Ovary (tissue), 9 donors: ENCODE results near the gene MPP4. TPM values are rescaled to one million over a fixed set of nuclear protein-coding genes. Genes with fewer than 3 reads are reported as not detected.
A peak's percentile ranks its signal among the peaks of the same experiment; 100 is the strongest.

Source experiments
- DNase-seq, 5 donors: peaks; one replicate each; pipeline ENCODE4 v3.0.0-alpha.2; 2019 to 2020
- H3K27ac ChIP-seq, 2 donors: fragments of 200-600 bp; one replicate each; pipeline versions ENCODE4 v1.5.1 to v1.8.0; 2019 to 2022
- H3K27me3 ChIP-seq: fragments of 200-600 bp; one replicate; pipeline ENCODE4 v1.8.0; 2022
- H3K36me3 ChIP-seq: fragments of 200-600 bp; sonication (generic); one replicate; pipeline ENCODE4 v1.5.1; 2019
- H3K4me1 ChIP-seq: one replicate; pipeline ENCODE4 v1.8.1; 2013; ENCODE audit warnings: mild to moderate bottlenecking, moderate library complexity; ENCODE audit not compliant: insufficient read depth
- H3K4me3 ChIP-seq: fragments of 200-600 bp; sonication (generic); one replicate; pipeline ENCODE4 v1.5.1; 2017
- H3K9me3 ChIP-seq, 2 donors: fragments of 200-600 bp in 1 of 2; sonication (generic) in 1 of 2; one replicate each; pipeline versions ENCODE4 v1.5.1 to v1.8.1; 2013 to 2019; ENCODE audit warnings: mild to moderate bottlenecking in 1 of 2, moderate library complexity in 1 of 2
- EP300 ChIP-seq: sonication (generic); formaldehyde crosslinking; IDR thresholded peaks from one replicate; pipeline ENCODE4 v1.6.1; 2017; ENCODE audit warnings: antibody characterized with exemption
- POLR2A ChIP-seq: fragments of 450-650 bp; IDR thresholded peaks from one replicate; pipeline ENCODE4 v1.6.1; 2017; ENCODE audit warnings: antibody characterized with exemption, mild to moderate bottlenecking, moderate library complexity
- WGBS, 3 donors: extraction: QIAGEN DNeasy Blood & Tissue Kit in 1 of 3; methylation state at CpG; one replicate each; pipeline versions ENCODE4 v1.1.5 to v1.1.7; 2013 to 2017; 5-methylcytosine and 5-hydroxymethylcytosine counted together
- intact Hi-C, 4 donors: fragments of 100-400 bp; cut with DNase I; formaldehyde crosslinking; loops; one replicate each; pipeline versions ENCODE4 v1.11.0 to v1.15.1; 2022 to 2023
- polyA plus RNA-seq, 2 donors: library from polyadenylated mRNA; stranded (reverse); fragments of 200-250 nt in 1 of 2; fragments of 350-450 nt in 1 of 2; fragmentation: Illumina TruSeq in 1 of 2; extraction: RNeasy Lipid Tissue Mini Kit (QIAGEN cat#74804) in 1 of 2; gene quantifications; one replicate each; pipeline ENCODE4 v1.2.3, GENCODE V29; 2013 to 2014
- total RNA-seq, 7 donors: library from RNA; depleted of rRNA in 2 of 7; stranded (reverse); fragments of >200 nt in 2 of 7; fragmentation: NEBNext Ultra II Directional in 3 of 7; extraction: Animal tissue kit (Norgen Biotek cat#: 25700) in 3 of 7; gene quantifications; one replicate each; pipeline versions ENCODE4 v1.1.0 to v1.2.4, GENCODE V29; 2016 to 2023
- TF ChIP-seq, protein P1 (sequence below), 3 donors: fragments of 450-650 bp in 2 of 3; fragments of 200-600 bp in 1 of 3; IDR thresholded peaks; one replicate each; pipeline versions ENCODE4 v1.5.1 to v1.8.0; 2016 to 2022; ENCODE audit warnings: antibody characterized with exemption in 3 of 3, mild to moderate bottlenecking in 1 of 3
- donor health status: DM: no; HTN: no; CAD: no; lungs with moderate emphysema.
- donor health status: DM: no; HTN: no; CAD: no.
- donor health status: Bipolar disorder and iron deficiency.
- donor health status: DM: yes; HTN: yes; CAD: no.
- donor health status: DM: no; HTN: no; CAD: no.
- donor health status: DM: yes; HTN: yes; CAD: no.

MPP4 gene
- total and polyA plus RNA-seq, 9 donors, result 0.04 to 0.36 (median 0.23) TPM; not detected in 5

DNA sequence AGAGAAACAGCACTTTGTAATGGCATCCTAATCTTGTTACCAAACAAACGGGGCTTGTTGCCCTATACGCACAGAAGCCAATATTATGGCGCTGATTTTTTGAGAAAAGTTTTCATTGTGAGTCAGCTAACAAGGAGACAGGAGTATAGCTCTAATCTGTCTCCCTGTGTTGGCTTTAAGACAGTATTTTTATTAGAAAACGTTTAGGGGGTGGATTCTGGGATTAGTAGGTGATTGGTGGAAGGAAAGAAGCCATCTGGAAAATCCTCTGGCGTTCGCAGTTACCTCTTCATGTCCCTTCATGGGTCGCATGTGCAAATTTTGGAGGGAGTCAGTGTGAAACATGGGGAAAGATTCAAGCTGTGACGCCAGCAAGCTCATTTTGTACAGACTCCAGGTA is 54.4 kb downstream of the MPP4 start:
- H3K9me3 ChIP-seq, result no peaks in the 10 kb centered on the region
- TF ChIP-seq POLR2A, result peak; percentile 31
- TF ChIP-seq, protein P1, sequence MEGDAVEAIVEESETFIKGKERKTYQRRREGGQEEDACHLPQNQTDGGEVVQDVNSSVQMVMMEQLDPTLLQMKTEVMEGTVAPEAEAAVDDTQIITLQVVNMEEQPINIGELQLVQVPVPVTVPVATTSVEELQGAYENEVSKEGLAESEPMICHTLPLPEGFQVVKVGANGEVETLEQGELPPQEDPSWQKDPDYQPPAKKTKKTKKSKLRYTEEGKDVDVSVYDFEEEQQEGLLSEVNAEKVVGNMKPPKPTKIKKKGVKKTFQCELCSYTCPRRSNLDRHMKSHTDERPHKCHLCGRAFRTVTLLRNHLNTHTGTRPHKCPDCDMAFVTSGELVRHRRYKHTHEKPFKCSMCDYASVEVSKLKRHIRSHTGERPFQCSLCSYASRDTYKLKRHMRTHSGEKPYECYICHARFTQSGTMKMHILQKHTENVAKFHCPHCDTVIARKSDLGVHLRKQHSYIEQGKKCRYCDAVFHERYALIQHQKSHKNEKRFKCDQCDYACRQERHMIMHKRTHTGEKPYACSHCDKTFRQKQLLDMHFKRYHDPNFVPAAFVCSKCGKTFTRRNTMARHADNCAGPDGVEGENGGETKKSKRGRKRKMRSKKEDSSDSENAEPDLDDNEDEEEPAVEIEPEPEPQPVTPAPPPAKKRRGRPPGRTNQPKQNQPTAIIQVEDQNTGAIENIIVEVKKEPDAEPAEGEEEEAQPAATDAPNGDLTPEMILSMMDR (IDR thresholded peaks at IDR 0.05), result no peak
- DNase-seq, result peak; percentile 43 to 71 (median 53)
- WGBS, 3 donors, result 4 to 14% (median 10%) methylated on average over 8 of the region's 8 CpGs
- no peaks in the 10 kb centered on the region for H3K36me3 ChIP-seq
- intact Hi-C loops, result no loop called here
- H3K4me3 ChIP-seq, result peak overlapping the region; percentile 56
- peaks cover 2% of the 10 kb centered on the region for H3K4me1 ChIP-seq
- peak overlapping the region; percentile 59 to 99 for H3K27ac ChIP-seq
- H3K27me3 ChIP-seq, result no peaks in the 10 kb centered on the region

DNA sequence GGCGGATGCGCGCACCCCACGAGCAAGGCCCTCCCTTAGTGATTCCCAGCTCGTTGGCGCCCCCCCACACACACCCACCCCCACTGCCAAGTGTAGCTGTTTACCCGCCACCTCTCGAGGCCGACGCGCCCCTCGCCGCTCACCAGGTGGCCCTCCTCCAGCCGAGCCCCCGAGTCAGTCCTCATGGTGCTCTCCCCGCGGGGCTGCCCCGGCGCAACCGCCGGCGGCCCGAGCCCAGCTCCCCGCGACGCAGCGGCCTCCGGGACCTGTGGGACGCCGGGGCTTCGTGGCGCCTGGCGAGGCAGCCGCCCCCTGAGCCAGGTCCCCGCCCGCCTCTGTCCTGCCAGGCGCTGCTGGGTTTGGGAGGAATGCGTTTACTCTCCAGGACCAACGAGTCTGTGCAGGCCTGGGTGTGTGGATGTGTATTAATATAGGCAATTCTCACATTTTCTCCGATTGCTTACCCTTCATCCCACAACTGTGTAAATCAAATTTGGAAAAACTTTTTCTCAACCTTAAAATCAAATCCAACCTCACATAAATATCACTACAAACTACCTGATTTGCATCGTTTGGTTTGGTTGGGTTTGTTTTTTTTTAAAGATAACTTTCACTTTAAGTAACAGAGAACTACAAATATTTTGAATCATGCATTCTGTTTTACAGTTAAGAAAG is 55.1 kb downstream of the MPP4 start, which contains the start of gene TMEM237:
TSS of gene TMEM237 (minus strand) at position 288 of the 675 bp plus-strand sequence. CDS start at position 185, 103 bp downstream.
- H3K4me1 ChIP-seq, result peaks cover 2% of the 10 kb centered on the region
- H3K27ac ChIP-seq, result peak within 1 kb of the TSS; percentile 95 to 99
- no peaks in the 10 kb centered on the region for H3K36me3 ChIP-seq
- 0% methylated on average over 38 to 41 of the region's 41 CpGs for WGBS, 3 donors
- H3K27me3 ChIP-seq, result no peaks in the 10 kb centered on the region
- peak within 1 kb of the TSS; percentile 56 for H3K4me3 ChIP-seq
- intact Hi-C loops, result no loop called here
- DNase-seq, result peak in 4 of 5 donors; percentile 75 to 82 (median 80)
- no peaks in the 10 kb centered on the region for H3K9me3 ChIP-seq
- TF ChIP-seq, protein P1 (IDR thresholded peaks at IDR 0.05), result no peak
- TF ChIP-seq POLR2A, result no peak
- TF ChIP-seq EP300, result no peak

DNA sequence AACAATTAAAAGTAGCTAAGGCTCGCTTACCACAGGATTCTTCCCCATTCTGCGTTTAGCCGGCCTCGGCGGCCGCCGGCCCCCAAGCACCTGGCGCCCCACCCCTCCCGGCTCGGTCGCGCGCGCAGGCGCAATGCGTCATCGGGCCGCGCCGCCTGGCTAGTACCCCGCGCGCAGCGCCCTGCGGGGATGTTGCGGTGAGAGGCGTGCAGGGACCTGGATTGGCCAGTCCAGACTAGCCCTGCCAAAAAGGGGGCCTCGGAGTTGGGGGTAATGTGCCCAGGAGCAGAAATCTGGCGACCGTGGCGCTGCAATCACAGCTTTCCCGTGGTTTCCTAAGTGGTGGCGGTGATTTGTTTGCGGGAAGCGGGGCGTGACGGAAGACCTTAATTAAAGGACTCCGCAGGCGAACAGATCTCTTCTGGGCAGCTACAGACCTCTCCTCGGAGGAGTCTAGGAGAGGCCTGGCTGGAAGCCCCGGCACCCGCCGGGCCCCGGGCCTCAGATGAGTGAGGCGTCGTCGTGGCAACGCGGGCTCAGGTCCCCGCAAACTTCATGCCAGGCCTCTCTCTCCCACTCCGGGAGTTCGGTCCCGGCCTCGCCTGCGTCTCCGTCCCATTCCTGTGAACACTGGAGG is 55.7 kb downstream of the MPP4 start:
- TF ChIP-seq POLR2A, result peak; percentile 94
- TF ChIP-seq, protein P1 (IDR thresholded peaks at IDR 0.05), result no peak
- TF ChIP-seq EP300, result no peak
- intact Hi-C loops, result no loop called here
- Histone ChIP-seq H3K4me1 (peaks cover 2% of the 10 kb centered on the region), H3K27ac (peak overlapping the region; percentile 95 to 99), H3K27me3 (no peaks in the 10 kb centered on the region), H3K4me3 (peak overlapping the region; percentile 56), H3K36me3 (no peaks in the 10 kb centered on the region), H3K9me3 (no peaks in the 10 kb centered on the region)
- 0 to 1% (median 0%) methylated on average over 47 to 56 of the region's 56 CpGs for WGBS, 3 donors
- peak; percentile 85 to 92 (median 89) for DNase-seq

DNA sequence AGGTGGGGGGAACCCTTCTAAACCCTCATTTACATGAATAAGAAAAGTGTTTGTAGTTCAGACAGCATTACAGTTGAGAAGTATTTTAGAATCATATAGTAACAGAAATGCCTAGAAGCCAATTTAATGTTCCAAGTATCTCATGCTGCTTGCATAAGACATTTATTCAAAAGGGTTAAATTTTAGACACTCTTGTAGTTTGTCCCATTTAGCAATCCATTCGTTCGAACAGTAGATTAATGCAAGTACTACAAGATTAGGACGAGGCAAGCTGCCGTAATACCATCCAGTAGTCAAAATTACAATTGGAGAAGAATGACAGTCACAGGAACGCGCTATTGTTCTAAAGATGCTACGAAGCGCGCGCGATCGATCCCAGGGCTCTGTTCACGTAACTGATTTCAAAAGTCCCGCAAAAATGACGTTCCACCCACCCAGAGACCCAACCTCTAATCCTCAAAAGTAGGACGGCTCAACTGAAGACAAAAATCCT is 56.3 kb downstream of the MPP4 start:
- Histone ChIP-seq H3K27me3 (no peaks in the 10 kb centered on the region), H3K4me1 (peaks cover 2% of the 10 kb centered on the region), H3K9me3 (no peaks in the 10 kb centered on the region), H3K27ac (peak overlapping the region; percentile 95 to 99), H3K4me3 (peak overlapping the region; percentile 56), H3K36me3 (no peaks in the 10 kb centered on the region)
- WGBS, 3 donors, result 0 to 1% (median 0%) methylated on average over 16 of the region's 16 CpGs
- intact Hi-C loops, result no loop called here
- DNase-seq, result no peak
- TF ChIP-seq, protein P1 (IDR thresholded peaks at IDR 0.05), result no peak
- no peak for TF ChIP-seq POLR2A
- TF ChIP-seq EP300, result no peak
